Tibial artery (tissue), 4 donors: ENCODE data around the gene RUNX2.

ENCODE experiments used
- DNase-seq, 2 donors: peaks; one replicate each; pipeline ENCODE4 v3.0.0-alpha.2; 2019
- H3K27ac ChIP-seq, 2 donors: fragments of 200-600 bp; sonication (generic) in 1 of 2; 1 replicate in 1 of 2; 2 replicates in 1 of 2; pipeline ENCODE4 v1.5.1; 2018 to 2019; ENCODE audit warnings: mild to moderate bottlenecking in 1 of 2
- H3K27me3 ChIP-seq, 2 donors: fragments of 200-600 bp; sonication (generic) in 1 of 2; one replicate each; pipeline versions ENCODE4 v1.5.1 to v1.6.0; 2016 to 2019
- H3K36me3 ChIP-seq, 3 donors: fragments of 200-600 bp; sonication (generic) in 2 of 3; one replicate each; pipeline ENCODE4 v1.5.1; 2016 to 2019; ENCODE audit warnings: mild to moderate bottlenecking in 2 of 3
- H3K4me1 ChIP-seq, 4 donors: fragments of 200-600 bp; sonication (generic) in 2 of 4; 1 replicate in 3 of 4; 2 replicates in 1 of 4; pipeline ENCODE4 v1.5.1; 2016 to 2019
- H3K4me3 ChIP-seq, 2 donors: fragments of 200-600 bp; sonication (generic) in 1 of 2; 1 replicate in 1 of 2; 2 replicates in 1 of 2; pipeline ENCODE4 v1.5.1; 2018 to 2019; ENCODE audit warnings: mild to moderate bottlenecking in 2 of 2
- H3K9me3 ChIP-seq, 3 donors: fragments of 200-600 bp; sonication (generic) in 1 of 3; one replicate each; pipeline ENCODE4 v1.5.1; 2016 to 2019
- intact Hi-C: fragments of 100-400 bp; cut with DNase I; formaldehyde crosslinking; loops from one replicate; pipeline ENCODE4 v1.15.0; 2023; ENCODE audit warnings: low total_unique reads
- TF ChIP-seq, protein P1 (sequence below), 2 experiments: fragments of 200-600 bp in 1 of 2; fragments of 450-650 bp in 1 of 2; IDR thresholded peaks; one replicate each; pipeline ENCODE4 v1.5.1; 2017 to 2019; ENCODE audit warnings: antibody characterized with exemption in 2 of 2, mild to moderate bottlenecking in 1 of 2, moderate library complexity in 1 of 2

Gene RUNX2

DNA sequence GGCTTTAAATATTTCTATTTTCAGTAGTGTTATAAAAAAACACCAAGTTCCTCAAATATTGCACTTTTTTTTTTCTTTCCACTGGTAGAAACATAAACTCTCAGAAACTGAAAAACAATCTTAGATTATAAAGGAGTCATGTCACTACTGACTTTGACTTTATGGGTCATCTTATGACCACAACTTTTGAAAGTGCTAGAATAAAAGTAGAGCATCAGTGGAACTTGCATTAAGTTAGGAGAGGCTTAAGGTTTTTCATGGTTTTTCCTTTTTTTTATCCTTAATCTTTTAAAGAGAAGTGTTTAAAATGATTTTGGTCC, 106.2 kb downstream of the RUNX2 start:
- TF ChIP-seq, protein P1, sequence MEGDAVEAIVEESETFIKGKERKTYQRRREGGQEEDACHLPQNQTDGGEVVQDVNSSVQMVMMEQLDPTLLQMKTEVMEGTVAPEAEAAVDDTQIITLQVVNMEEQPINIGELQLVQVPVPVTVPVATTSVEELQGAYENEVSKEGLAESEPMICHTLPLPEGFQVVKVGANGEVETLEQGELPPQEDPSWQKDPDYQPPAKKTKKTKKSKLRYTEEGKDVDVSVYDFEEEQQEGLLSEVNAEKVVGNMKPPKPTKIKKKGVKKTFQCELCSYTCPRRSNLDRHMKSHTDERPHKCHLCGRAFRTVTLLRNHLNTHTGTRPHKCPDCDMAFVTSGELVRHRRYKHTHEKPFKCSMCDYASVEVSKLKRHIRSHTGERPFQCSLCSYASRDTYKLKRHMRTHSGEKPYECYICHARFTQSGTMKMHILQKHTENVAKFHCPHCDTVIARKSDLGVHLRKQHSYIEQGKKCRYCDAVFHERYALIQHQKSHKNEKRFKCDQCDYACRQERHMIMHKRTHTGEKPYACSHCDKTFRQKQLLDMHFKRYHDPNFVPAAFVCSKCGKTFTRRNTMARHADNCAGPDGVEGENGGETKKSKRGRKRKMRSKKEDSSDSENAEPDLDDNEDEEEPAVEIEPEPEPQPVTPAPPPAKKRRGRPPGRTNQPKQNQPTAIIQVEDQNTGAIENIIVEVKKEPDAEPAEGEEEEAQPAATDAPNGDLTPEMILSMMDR (IDR thresholded peaks at IDR 0.05) = no peak
- Histone ChIP-seq H3K27me3 (peaks cover 0 to 3% of the 10 kb centered on the region in 2 donors), H3K4me1 (peaks cover 0 to 17% (median 7%) of the 10 kb centered on the region in 4 donors), H3K27ac (no peak overlapping the region), H3K36me3 (no peaks in the 10 kb centered on the region), H3K9me3 (no peaks in the 10 kb centered on the region), H3K4me3 (no peak overlapping the region)
- no peak for DNase-seq
- intact Hi-C loops = no loop called here

DNA sequence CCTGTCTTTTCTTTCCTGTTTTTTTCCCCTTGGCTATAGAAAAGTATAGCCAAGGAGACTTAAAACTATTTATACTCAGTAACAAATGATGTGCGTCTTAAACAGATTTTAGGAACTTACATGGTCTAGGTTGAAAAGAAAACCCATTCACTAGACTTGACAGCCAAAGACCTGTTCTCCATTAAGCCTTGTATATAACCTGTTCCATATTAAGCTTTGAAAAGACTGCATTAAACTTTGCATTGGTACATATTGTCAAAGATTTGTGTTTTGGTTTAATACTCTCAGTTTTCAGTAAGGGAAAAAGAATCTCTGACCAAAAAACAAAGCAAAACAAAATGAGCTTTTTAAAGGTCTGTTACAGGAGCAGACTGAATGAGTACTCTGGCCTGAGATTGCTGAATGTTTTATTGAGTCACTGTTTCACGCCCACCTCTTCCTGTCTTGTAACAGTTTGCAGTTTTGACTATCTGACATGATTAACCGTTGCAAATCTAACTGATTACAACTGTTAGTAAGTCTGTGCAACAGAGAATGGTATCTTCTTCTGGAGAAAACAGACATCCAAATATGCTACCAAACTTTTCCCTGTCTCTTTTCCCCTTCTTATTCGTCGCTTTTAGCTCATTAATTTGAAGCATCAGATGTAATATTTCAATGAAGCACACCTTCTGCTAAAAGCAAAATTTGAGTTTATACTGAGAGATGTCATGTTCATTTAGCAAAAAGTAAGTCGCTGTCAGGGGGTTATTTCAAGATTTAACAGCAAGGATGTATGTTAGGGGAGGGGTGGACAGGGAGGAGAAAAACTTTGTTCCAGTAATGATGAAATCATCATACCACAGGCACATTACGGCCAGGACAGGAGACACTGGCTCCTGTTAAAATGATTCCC, 108.7 kb downstream of the RUNX2 start:
- DNase-seq = no peak
- peaks cover 0 to 3% of the 10 kb centered on the region in 2 donors for H3K27me3 ChIP-seq
- H3K4me1 ChIP-seq = peaks cover 0 to 17% (median 7%) of the 10 kb centered on the region in 4 donors
- TF ChIP-seq, protein P1 (IDR thresholded peaks at IDR 0.05) = no peak
- no peaks in the 10 kb centered on the region for H3K9me3 ChIP-seq
- H3K36me3 ChIP-seq = no peaks in the 10 kb centered on the region
- H3K27ac ChIP-seq = peak overlapping the region in 1 of 2 donors; percentile 3
- intact Hi-C loops = no loop called here
- no peak overlapping the region for H3K4me3 ChIP-seq

GRCh38 chr6:45437439-45437815, 109.3 kb downstream of the RUNX2 start:
- no peaks in the 10 kb centered on the region for H3K9me3 ChIP-seq
- H3K27me3 ChIP-seq = peaks cover 0 to 3% of the 10 kb centered on the region in 2 donors
- intact Hi-C loops = no loop called here
- TF ChIP-seq, protein P1 (IDR thresholded peaks at IDR 0.05) = no peak
- DNase-seq = no peak
- no peak overlapping the region for H3K4me3 ChIP-seq
- peaks cover 0 to 17% (median 7%) of the 10 kb centered on the region in 4 donors for H3K4me1 ChIP-seq
- peak overlapping the region in 1 of 2 donors; percentile 3 for H3K27ac ChIP-seq
- no peaks in the 10 kb centered on the region for H3K36me3 ChIP-seq

- H3K4me1 ChIP-seq = peaks cover 0 to 17% (median 7%) of the 10 kb centered on the region in 4 donors
- intact Hi-C loops = no loop called here
Observed at GRCh38 chr6:45438151-45438550, 110.0 kb downstream of the RUNX2 start.

DNA sequence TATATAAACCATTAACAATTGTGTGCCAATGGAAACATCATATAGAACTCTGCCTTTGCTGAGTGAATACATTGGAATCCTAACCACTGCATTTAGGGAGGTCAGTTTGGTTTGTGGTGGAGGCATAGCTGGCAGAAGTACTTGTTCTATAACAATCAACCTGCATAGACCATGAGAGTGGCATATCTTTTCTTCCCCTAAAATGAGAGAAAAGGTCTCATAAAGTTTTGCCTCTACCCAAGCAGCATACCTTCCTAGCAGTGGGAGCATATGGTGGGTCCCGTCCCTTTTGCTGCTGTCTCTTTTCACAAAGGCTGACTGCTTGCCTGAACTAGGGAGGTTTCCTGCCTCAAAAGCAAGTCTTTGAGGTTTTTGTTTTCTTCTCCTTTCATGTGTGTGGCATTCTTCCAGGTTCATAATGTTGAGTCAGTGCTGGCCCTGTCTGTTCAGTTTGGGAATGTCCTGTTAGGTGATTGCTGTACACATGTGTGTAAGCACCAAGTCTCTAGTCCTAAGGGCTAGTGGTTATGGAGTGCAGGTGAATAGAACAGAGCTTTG, 110.8 kb downstream of the RUNX2 start:
- peaks cover 0 to 3% of the 10 kb centered on the region in 2 donors for H3K27me3 ChIP-seq
- H3K36me3 ChIP-seq = no peaks in the 10 kb centered on the region
- TF ChIP-seq, protein P1 (IDR thresholded peaks at IDR 0.05) = no peak
- DNase-seq = no peak
- no peak overlapping the region for H3K4me3 ChIP-seq
- H3K27ac ChIP-seq = no peak overlapping the region
- no peaks in the 10 kb centered on the region for H3K9me3 ChIP-seq
- intact Hi-C loops = no loop called here
- peaks cover 0 to 17% (median 7%) of the 10 kb centered on the region in 4 donors for H3K4me1 ChIP-seq

More at GRCh38 chr6:45438151-45438550, 110.0 kb downstream of the RUNX2 start:
- Histone ChIP-seq H3K27ac (no peak overlapping the region), H3K4me3 (no peak overlapping the region), H3K36me3 (no peaks in the 10 kb centered on the region), H3K27me3 (peaks cover 0 to 3% of the 10 kb centered on the region in 2 donors), H3K9me3 (no peaks in the 10 kb centered on the region)
- DNase-seq = no peak
- TF ChIP-seq, protein P1 (IDR thresholded peaks at IDR 0.05) = no peak
